Femur (tissue), 1 donor: ENCODE data around the gene GIMAP8.
"Not testable (repeated sequence)": the region's sequence is repeated elsewhere in the genome, so short reads cannot be mapped to it uniquely, and the experiment has no call there.

ENCODE experiments used
- DNase-seq: peaks from one replicate; pipeline ENCODE4 v3.0.0-alpha.2; 2017

GIMAP8 gene

DNA sequence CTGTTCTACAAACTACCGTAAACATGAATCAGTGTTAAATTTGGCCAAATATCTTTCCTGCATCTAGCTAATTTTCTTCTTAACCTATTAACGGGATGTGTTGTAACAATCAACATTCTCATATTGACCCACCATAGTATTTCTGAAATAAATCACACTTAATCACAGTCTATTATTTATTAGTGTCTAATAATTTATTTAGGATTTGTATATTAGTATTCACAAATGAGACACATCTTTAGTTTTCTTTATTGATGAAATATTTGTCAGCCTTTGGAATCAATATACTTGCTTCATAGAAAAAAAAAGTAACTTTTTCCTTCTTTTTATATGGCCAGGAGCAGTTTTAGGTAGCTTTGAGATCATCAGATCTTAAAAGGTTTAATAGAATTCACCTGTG lies 68.9 kb downstream of the GIMAP8 start:
- no peak for DNase-seq

DNA sequence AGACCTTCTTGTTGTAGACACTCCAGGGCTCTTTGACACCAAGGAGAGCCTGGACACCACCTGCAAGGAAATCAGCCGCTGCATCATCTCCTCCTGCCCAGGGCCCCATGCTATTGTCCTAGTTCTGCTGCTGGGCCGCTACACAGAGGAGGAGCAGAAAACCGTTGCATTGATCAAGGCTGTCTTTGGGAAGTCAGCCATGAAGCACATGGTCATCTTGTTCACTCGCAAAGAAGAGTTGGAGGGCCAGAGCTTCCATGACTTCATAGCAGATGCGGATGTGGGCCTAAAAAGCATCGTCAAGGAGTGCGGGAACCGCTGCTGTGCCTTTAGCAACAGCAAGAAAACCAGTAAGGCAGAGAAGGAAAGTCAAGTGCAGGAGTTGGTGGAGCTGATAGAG lies 69.7 kb downstream of the GIMAP8 start:
- no peak for DNase-seq

DNA sequence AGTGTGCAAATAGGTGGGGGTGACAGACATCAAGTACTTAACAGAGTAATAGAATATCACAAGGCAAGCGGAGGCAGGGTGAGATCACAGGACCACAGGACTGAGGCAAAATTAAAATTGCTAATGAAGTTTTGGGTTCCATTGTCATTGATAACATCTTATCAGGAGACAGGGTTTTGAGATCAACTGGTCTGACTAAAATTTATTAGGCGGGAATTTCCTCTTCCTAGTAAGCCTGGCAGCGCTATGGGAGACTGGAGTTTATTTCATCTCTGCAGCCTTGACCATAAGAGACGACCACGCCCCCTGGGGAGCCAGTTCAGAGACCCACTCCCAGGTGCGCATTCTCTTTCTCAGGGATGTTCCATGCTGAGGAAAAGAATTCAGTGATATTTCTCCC lies 72.5 kb downstream of the GIMAP8 start:
- DNase-seq, result not testable (repeated sequence)

DNA sequence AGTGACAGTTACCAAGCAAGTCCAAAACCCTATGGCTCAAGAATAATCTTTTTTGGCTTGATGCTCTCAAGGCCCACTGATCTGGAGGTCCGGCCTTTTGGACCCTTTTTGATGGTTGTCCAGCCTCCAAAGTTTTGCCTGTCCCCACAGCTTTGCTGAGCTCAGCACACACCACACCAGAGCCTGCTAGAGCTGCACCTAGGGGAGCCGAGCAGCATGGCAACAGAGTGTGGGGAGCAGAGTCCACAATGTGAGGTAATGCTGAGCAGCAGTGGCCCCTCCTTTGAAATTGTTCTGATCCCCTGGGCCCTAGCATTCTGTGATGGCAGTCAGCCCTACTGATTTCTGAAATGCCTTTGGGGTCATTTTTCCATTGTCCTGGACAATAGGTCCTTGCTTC lies 73.6 kb downstream of the GIMAP8 start:
- DNase-seq, result no peak
